Adrenal gland (tissue), 12 donors: ENCODE results near the gene RABAC1. TPM values are rescaled to one million over a fixed set of nuclear protein-coding genes. Genes with fewer than 3 reads are reported as not detected.
A peak's percentile ranks its signal among the peaks of the same experiment; 100 is the strongest.

Experiments used
- DNase-seq, 7 donors: peaks; one replicate each; pipeline ENCODE4 v3.0.0-alpha.2; 2019 to 2020
- H3K27ac ChIP-seq, 5 donors: fragments of 200-600 bp; sonication (generic) in 4 of 5; 1 replicate in 3 of 5; 2 replicates in 2 of 5; pipeline versions ENCODE4 v1.5.1 to v1.8.0; 2016 to 2020; ENCODE audit warnings: mild to moderate bottlenecking in 1 of 5
- H3K27me3 ChIP-seq: fragments of 200-600 bp; 2 replicates; pipeline ENCODE4 v1.8.0; 2021
- H3K36me3 ChIP-seq, 2 donors: fragments of 200-600 bp; replicated peaks in 1 of 2; 1 replicate in 1 of 2; 2 replicates in 1 of 2; pipeline versions ENCODE4 v1.5.1 to v1.8.0; 2018 to 2022
- H3K4me1 ChIP-seq, 2 donors: fragments of 200-600 bp; replicated peaks in 1 of 2; 1 replicate in 1 of 2; 2 replicates in 1 of 2; pipeline versions ENCODE4 v1.5.1 to v1.8.0; 2018 to 2021
- H3K4me3 ChIP-seq, 4 donors: fragments of 200-600 bp; sonication (generic) in 3 of 4; one replicate each; pipeline ENCODE4 v1.5.1; 2016 to 2018
- H3K9me3 ChIP-seq, 3 donors: fragments of 200-600 bp; sonication (generic) in 1 of 3; replicated peaks in 1 of 3; 1 replicate in 2 of 3; 2 replicates in 1 of 3; pipeline versions ENCODE4 v1.5.1 to v1.8.0; 2016 to 2021
- POLR2A ChIP-seq, 2 donors: fragments of 450-650 bp; IDR thresholded peaks; one replicate each; pipeline ENCODE4 v1.6.1; 2017; ENCODE audit warnings: antibody characterized with exemption in 2 of 2, mild to moderate bottlenecking in 2 of 2, moderate library complexity in 1 of 2
- WGBS, 4 donors: extraction: QIAGEN DNeasy Blood & Tissue Kit in 2 of 4; methylation state at CpG; one replicate each; pipeline versions ENCODE4 v1.1.5 to v1.1.7; 2013 to 2017; 5-methylcytosine and 5-hydroxymethylcytosine counted together
- intact Hi-C, 2 donors: fragments of 100-400 bp; cut with DNase I; formaldehyde crosslinking; loops; one replicate each; pipeline versions ENCODE4 v1.14.1 to v1.15.0; 2022 to 2023
- polyA plus RNA-seq, 3 donors: library from polyadenylated mRNA; stranded (reverse); fragments of 200-250 nt in 2 of 3; fragments of 350-450 nt in 1 of 3; fragmentation: Illumina TruSeq in 1 of 3; extraction: RNeasy Lipid Tissue Mini Kit (QIAGEN cat#74804) in 1 of 3; gene quantifications; one replicate each; pipeline ENCODE4 v1.2.3, GENCODE V29; 2013 to 2014
- total RNA-seq, 9 donors: library from RNA; depleted of rRNA in 4 of 9; stranded (reverse); fragments of >200 nt in 4 of 9; fragments of 120-200 nt in 1 of 9; fragmentation: NEBNext Ultra II Directional in 1 of 9; extraction: Animal tissue kit (Norgen Biotek cat#: 25700) in 1 of 9; gene quantifications; one replicate each; pipeline versions ENCODE4 v1.1.0 to v1.2.4, GENCODE V29; 2013 to 2023
- TF ChIP-seq, protein P1 (sequence below), 6 experiments: fragments of 450-650 bp in 4 of 6; fragments of 200-600 bp in 2 of 6; sonication (generic) in 1 of 6; IDR thresholded peaks; 1 replicate in 5 of 6; 2 replicates in 1 of 6; pipeline versions ENCODE4 v1.5.1 to v1.8.0; 2016 to 2021; ENCODE audit warnings: antibody characterized with exemption in 6 of 6, mild to moderate bottlenecking in 2 of 6, moderate library complexity in 1 of 6
- donor health status: healthy with polysubstance abuse.
- donor health status: Bipolar disorder and iron deficiency.
- donor health status: DM: yes; HTN: yes; CAD: no.
- donor health status: DM: no; HTN: no; CAD: no.
- donor health status: DM: no; HTN: no; CAD: no.
- donor health status: DM: yes; HTN: yes; CAD: no.

RABAC1 gene
- total and polyA plus RNA-seq, 12 donors, result 17.9 to 397 (median 178) TPM

DNA sequence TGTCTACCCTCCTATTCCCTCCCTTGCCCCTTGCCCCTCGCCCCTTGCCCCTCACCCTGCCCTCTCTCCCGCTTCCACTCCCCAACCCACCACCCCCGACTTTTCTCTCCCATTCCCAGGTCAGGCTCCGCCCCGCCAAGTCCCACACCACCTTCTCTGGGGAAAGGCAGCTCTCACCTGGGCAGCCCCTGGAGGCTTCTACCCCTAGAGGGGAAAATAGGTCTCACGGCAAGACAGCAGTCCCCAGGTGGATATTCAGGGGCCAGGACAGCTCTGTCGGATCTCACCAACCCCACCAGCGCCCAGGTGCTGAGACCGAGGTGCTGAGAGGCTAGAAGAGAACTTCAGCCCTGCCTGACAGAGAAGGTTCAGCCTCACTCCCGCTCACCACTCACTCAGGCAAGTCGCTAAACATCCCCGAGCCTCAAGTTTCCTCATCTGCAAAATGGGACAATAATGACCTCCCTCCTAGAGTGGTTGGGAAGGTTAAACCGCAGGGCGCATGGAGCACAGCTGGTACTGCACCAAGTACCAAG lies 29.5 kb downstream of the RABAC1 start:
- Histone ChIP-seq H3K27me3 (peaks cover 78% of the 10 kb centered on the region), H3K4me3 (no peak overlapping the region), H3K4me1 (peaks cover 0 to 11% of the 10 kb centered on the region in 2 donors), H3K36me3 (no peaks in the 10 kb centered on the region), H3K27ac (no peak overlapping the region), H3K9me3 (no peaks in the 10 kb centered on the region)
- no peak for DNase-seq
- 3 to 21% (median 15%) methylated on average over 8 to 14 of the region's 14 CpGs for WGBS, 4 donors
- intact Hi-C loops, result loop anchor here in 1 of 2 donors (10.0 kb wide), 1 partner anchor 45 kb away; the partner anchor contains the start of gene ARHGEF1
- TF ChIP-seq, protein P1, sequence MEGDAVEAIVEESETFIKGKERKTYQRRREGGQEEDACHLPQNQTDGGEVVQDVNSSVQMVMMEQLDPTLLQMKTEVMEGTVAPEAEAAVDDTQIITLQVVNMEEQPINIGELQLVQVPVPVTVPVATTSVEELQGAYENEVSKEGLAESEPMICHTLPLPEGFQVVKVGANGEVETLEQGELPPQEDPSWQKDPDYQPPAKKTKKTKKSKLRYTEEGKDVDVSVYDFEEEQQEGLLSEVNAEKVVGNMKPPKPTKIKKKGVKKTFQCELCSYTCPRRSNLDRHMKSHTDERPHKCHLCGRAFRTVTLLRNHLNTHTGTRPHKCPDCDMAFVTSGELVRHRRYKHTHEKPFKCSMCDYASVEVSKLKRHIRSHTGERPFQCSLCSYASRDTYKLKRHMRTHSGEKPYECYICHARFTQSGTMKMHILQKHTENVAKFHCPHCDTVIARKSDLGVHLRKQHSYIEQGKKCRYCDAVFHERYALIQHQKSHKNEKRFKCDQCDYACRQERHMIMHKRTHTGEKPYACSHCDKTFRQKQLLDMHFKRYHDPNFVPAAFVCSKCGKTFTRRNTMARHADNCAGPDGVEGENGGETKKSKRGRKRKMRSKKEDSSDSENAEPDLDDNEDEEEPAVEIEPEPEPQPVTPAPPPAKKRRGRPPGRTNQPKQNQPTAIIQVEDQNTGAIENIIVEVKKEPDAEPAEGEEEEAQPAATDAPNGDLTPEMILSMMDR (IDR thresholded peaks at IDR 0.05), result no peak
- no peak for TF ChIP-seq POLR2A (IDR thresholded peaks at IDR 0.05)

DNA sequence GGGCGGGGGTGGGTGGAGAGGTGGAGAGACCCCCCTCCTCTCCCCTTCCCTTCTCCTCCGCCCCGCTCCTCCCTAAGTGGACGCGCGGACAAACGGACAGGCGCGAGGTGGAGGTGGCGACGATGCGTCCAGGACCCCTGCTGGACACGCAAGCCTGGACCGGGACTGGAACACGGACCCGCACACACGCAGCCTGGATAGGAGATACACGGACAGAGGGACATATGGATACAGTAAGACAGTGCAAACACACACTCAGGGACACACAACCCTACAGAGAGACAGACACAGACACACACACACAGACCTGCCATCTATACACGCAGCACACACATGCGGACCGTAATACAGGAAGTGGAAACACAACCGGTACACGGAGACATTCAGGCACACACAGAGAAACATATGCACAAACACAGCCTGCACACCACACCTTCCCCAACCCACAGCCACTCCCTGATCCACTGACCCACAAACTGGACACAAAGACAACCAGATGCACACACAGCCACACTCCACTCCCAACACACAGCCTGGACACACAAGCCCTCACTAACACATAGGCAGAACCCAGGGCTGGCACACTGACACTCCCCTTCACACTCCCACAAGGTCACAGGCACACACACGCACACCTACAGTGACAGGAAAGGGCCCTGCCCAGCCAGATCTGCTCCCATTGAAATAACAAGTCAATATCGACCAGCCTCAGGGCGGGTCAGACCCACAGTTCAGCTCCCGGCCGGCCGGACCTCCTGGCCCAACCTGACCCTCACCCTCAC lies 30.2 kb downstream of the RABAC1 start:
- TF ChIP-seq POLR2A (IDR thresholded peaks at IDR 0.05), result no peak
- TF ChIP-seq, protein P1 (IDR thresholded peaks at IDR 0.05), result no peak
- DNase-seq, result no peak
- intact Hi-C loops, result no loop called here
- peaks cover 0 to 11% of the 10 kb centered on the region in 2 donors for H3K4me1 ChIP-seq
- no peaks in the 10 kb centered on the region for H3K36me3 ChIP-seq
- 3 to 5% (median 4%) methylated on average over 14 to 29 of the region's 29 CpGs for WGBS, 4 donors
- H3K4me3 ChIP-seq, result peak overlapping the region in 1 of 4 donors; percentile 48
- no peaks in the 10 kb centered on the region for H3K9me3 ChIP-seq
- peaks cover 85% of the 10 kb centered on the region for H3K27me3 ChIP-seq
- no peak overlapping the region for H3K27ac ChIP-seq

DNA sequence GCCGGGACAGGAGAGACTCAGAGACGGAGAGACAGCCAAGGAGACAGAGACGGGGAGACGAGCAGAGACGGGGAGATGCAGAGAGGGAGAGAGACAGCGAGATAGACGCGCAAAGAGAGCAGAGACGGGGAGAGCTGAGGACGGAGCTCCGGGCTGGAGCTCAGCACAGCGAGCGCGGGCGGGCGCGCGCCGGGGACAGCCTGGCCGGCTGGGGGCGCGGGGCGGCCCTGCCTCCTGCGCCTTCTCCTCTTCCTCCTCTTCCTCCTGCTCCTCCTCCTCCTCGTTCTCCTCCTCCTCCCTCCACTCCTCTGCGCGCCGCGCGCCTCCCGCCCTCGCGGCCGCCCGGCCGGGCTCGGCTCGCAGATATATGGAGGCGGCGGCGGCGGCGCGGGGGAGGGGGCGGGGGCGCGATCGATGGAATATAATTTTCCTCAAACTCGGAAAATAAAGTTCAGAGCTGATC lies 30.9 kb downstream of the RABAC1 start, which contains the start of gene ERFL:
Gene ERFL (minus strand): TSS at position 229 of the 463 bp plus-strand sequence. CDS start 15,530 bp downstream, outside the sequence.
- H3K9me3 ChIP-seq, result no peaks in the 10 kb centered on the region
- DNase-seq, result no peak
- peaks cover 85% of the 10 kb centered on the region for H3K27me3 ChIP-seq
- peak within 1 kb of the TSS in 2 of 4 donors; percentile 6 to 48 for H3K4me3 ChIP-seq
- no peaks in the 10 kb centered on the region for H3K36me3 ChIP-seq
- H3K27ac ChIP-seq, result no peak within 1 kb of the TSS
- intact Hi-C loops, result no loop called here
- peaks cover 0 to 11% of the 10 kb centered on the region in 2 donors for H3K4me1 ChIP-seq
- 0 to 2% (median 1%) methylated on average over 31 to 49 of the region's 49 CpGs for WGBS, 4 donors
- TF ChIP-seq, protein P1 (IDR thresholded peaks at IDR 0.05), result no peak
- TF ChIP-seq POLR2A (IDR thresholded peaks at IDR 0.05), result no peak

DNA sequence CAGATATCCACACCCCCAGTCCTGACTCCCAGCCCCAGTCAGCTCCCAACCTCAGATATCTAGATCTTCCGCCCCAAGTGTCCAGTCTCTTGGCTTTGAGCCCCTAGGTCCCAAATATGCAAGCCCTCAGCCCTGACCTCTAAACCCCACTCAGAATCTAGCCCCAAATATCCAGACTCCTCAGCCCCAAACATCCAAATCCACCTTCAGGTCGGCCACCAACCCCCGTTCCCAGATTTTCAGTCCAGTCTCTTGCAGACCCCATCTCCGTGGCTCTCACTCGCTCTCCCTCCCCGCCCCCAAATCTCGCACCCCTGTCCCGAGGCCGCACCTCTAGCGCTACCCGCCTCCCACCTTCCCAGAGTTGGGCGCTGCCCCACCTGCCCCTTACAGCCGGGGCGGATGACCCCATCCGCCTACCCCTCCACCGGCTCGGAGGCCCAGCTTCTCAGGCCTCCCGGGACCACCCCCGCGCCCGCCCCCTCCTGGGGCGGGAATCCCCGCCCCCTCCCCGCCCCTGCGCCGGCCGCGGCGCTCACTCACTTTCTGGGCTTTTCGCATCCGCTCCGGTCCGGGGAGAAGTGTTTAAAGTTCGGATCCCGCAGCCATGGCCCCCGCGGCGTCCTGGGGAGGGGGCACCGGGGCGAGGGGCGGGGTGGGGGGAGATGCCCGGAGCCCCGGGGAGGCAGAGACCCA lies 31.5 kb downstream of the RABAC1 start:
- Histone ChIP-seq H3K4me3 (peak overlapping the region in 2 of 4 donors; percentile 6 to 48), H3K9me3 (no peaks in the 10 kb centered on the region), H3K36me3 (no peaks in the 10 kb centered on the region), H3K27me3 (peaks cover 91% of the 10 kb centered on the region), H3K27ac (no peak overlapping the region), H3K4me1 (peaks cover 0 to 11% of the 10 kb centered on the region in 2 donors)
- intact Hi-C loops, result no loop called here
- TF ChIP-seq POLR2A (IDR thresholded peaks at IDR 0.05), result no peak
- TF ChIP-seq, protein P1 (IDR thresholded peaks at IDR 0.05), result no peak
- 6 to 12% (median 8%) methylated on average over 8 to 43 of the region's 43 CpGs for WGBS, 4 donors
- no peak for DNase-seq
